ES-I3 (cell line): ENCODE data around the gene AP5B1.
"Not testable (repeated sequence)": the region's sequence is repeated elsewhere in the genome, so short reads cannot be mapped to it uniquely, and the experiment has no call there.

Experiments used
- H3K36me3 ChIP-seq: 2 replicates; pipeline ENCODE4 v1.6.1; 2013; ENCODE audit warnings: mild to moderate bottlenecking, low read length, control low read depth, moderate library complexity; ENCODE audit not compliant: insufficient read depth
- H3K4me1 ChIP-seq: 2 replicates; pipeline ENCODE4 v1.6.1; 2013; ENCODE audit warnings: mild to moderate bottlenecking, control low read depth, low read length; ENCODE audit not compliant: insufficient read depth
- H3K9ac ChIP-seq: 2 replicates; pipeline ENCODE4 v1.6.1; 2013; ENCODE audit warnings: low read depth, mild to moderate bottlenecking, low read length, moderate library complexity
- H3K9me3 ChIP-seq: 2 replicates; pipeline ENCODE4 v1.6.1; 2013; ENCODE audit warnings: mild to moderate bottlenecking, low read length, moderate library complexity; ENCODE audit not compliant: control insufficient read depth, insufficient read depth

Gene AP5B1

DNA sequence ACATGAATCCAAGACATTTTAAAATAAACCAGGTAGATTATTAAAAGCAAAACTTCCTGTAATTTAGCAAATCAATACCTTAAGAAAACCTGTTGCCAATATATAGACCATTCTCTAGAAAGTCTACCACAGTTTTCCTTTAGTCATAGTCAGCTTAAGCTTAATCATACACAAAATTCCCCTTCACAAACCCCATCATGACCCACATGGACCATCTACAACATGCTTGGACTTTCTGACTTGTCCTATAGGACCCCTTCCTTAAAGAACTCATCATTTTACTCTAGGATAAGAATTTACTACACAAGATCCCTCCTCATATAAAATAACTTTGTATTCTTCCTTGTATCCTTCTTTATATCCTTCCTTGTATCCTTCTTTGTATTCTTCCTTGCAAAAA is 44.0 kb downstream of the AP5B1 start:
- Histone ChIP-seq H3K36me3 (no peaks in the 10 kb centered on the region), H3K4me1 (no peaks in the 10 kb centered on the region), H3K9me3 (peaks cover 12% of the 10 kb centered on the region), H3K9ac (no peak overlapping the region)

DNA sequence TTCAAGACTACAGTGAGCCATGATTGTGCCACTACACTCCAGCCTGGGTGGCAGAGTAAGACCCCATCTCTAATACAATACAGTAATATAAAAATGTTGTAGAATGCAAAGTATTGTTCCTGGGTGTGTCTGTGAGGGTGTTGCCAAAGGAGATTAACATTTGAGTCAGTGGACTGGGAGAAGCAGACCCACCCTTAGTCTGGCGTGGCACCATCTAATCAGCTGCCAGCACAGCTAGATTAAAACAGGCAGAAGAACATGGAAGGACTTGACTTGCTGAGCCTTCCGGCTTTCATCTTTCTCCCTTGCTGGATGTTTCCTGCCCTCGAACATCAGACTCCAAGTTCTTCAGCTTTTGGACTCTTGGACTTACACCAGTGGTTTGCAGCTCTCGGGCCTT is 45.7 kb downstream of the AP5B1 start:
- H3K36me3 ChIP-seq, H3K9ac ChIP-seq, H3K4me1 ChIP-seq: not testable (repeated sequence)
- peaks cover 12% of the 10 kb centered on the region for H3K9me3 ChIP-seq

DNA sequence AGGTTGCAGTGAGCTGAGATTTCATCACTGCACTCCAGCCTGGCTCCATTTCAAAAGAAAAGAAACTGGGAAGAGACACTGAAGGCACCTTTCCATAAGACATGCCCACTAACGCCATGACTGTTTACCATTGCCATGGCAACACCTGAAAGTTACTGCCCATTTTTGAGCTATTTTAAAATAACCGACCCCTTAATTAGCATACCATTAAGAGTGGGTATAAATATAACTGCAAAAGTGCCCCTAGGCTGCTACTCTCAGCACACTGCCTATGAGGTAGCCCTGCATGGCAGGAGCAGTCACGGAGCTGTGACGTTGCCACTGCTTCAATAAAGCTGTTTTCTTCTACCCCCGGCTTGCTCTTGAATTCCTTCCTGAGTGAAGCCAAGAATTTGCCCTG is 50.3 kb downstream of the AP5B1 start:
- H3K36me3 ChIP-seq = no peaks in the 10 kb centered on the region
- no peak overlapping the region for H3K9ac ChIP-seq
- no peaks in the 10 kb centered on the region for H3K4me1 ChIP-seq
- no peaks in the 10 kb centered on the region for H3K9me3 ChIP-seq

DNA sequence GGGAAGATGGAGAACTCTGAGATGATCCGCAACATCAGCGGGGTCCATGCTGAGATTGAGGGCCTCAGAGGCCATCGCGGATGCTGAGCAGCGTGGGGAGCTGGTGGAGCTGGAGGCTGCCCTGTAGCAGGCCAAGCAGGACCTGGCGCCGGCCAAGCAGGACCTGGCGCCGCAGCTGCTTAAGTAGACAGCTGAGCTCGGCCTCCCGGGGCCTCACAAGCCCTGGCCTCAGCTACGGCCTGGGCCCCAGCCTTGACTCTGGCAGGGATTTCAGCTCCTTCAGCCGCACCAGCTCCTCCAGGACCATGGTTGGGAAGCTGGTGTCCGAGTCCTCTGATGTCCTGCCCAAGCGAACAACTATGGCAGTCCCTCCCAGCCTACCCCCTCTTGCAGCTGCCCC is 52.9 kb downstream of the AP5B1 start:
- H3K9me3 ChIP-seq = no peaks in the 10 kb centered on the region
- no peaks in the 10 kb centered on the region for H3K4me1 ChIP-seq
- H3K9ac ChIP-seq = no peak overlapping the region
- no peaks in the 10 kb centered on the region for H3K36me3 ChIP-seq

DNA sequence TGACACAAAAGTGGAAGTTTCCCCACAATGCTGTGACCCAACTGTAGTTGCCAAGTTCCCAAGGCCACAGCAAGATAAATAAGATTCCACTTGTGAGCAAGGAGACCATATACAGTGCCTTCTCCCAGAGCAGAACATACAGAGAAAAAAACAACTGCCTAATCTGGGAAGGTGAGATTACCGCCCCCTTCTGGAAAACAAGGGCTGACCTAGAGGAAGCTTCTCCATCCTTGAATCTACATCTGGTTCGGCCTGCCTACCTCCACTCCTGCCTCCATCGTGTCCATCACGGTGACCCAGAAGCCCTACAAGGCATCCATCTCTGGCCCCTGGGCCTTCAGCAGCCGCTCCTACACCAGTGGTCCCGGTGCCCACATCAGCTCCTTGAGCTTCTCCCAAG is 54.1 kb downstream of the AP5B1 start:
- Histone ChIP-seq H3K36me3 (no peaks in the 10 kb centered on the region), H3K4me1 (no peaks in the 10 kb centered on the region), H3K9me3 (no peaks in the 10 kb centered on the region), H3K9ac (no peak overlapping the region)
